HG02571 (cell line): Measurements from ENCODE around the gene ZNF800.
"Not testable (repeated sequence)": the region's sequence is repeated elsewhere in the genome, so short reads cannot be mapped to it uniquely, and the experiment has no call there.

Experiments used
- ATAC-seq: cut with Tn5 transposase; IDR thresholded peaks from one replicate; pipeline ENCODE4 v1.9.1; 2021; ENCODE audit warnings: mild to moderate bottlenecking, moderate library complexity; ENCODE audit not compliant: unreplicated experiment

ZNF800 gene

GRCh38 chr7:127392566-127393367, at the start of gene ZNF800:
Gene ZNF800 (minus strand): TSS chr7:127392708. CDS start chr7:127391557, 1,151 bp downstream.
- peak; percentile 80 for ATAC-seq

GRCh38 chr7:127440206-127440605, 47.7 kb upstream of the ZNF800 start:
- ATAC-seq, result no peak

- no peak for ATAC-seq
These were observed 46.3 kb upstream of the ZNF800 start for GRCh38 chr7:127438836-127439235.

GRCh38 chr7:127437837-127438236, 45.3 kb upstream of the ZNF800 start:
- no peak for ATAC-seq

GRCh38 chr7:127437241-127437640, 44.7 kb upstream of the ZNF800 start:
- no peak for ATAC-seq

GRCh38 chr7:127429281-127429680, 36.8 kb upstream of the ZNF800 start:
- not testable (repeated sequence) for ATAC-seq

- ATAC-seq, result no peak
These were observed 26.7 kb upstream of the ZNF800 start for GRCh38 chr7:127419196-127419595.

- no peak for ATAC-seq
These were observed 26.0 kb upstream of the ZNF800 start for GRCh38 chr7:127418459-127418858.

GRCh38 chr7:127417346-127417745, 24.8 kb upstream of the ZNF800 start:
- ATAC-seq, result peak; percentile 91

- no peak for ATAC-seq
These were observed 22.7 kb upstream of the ZNF800 start for GRCh38 chr7:127415060-127415742.

GRCh38 chr7:127413962-127414361, 21.5 kb upstream of the ZNF800 start:
- peak; percentile 37 for ATAC-seq

GRCh38 chr7:127413326-127413725, 20.8 kb upstream of the ZNF800 start:
- ATAC-seq, result no peak

- ATAC-seq, result no peak
These were observed 18.7 kb upstream of the ZNF800 start for GRCh38 chr7:127411176-127411575.

GRCh38 chr7:127409629-127410028, 17.1 kb upstream of the ZNF800 start:
- no peak for ATAC-seq

- ATAC-seq, result no peak
These were observed 12.0 kb upstream of the ZNF800 start for GRCh38 chr7:127404286-127405072.

- no peak for ATAC-seq
These were observed 3.7 kb upstream of the ZNF800 start for GRCh38 chr7:127396184-127396583.

- not testable (repeated sequence) for ATAC-seq
These were observed 2.6 kb upstream of the ZNF800 start for GRCh38 chr7:127395104-127395503.

- ATAC-seq, result no peak
These were observed 1.0 kb upstream of the ZNF800 start for GRCh38 chr7:127393368-127394058.

- no peak for ATAC-seq
These were observed 334 bp downstream of the ZNF800 start for GRCh38 chr7:127392182-127392565.

GRCh38 chr7:127391591-127392181, 822 bp downstream of the ZNF800 start:
- ATAC-seq, result peak; percentile 46
